Measurements from ENCODE around the gene PLXNA4.

DNA sequence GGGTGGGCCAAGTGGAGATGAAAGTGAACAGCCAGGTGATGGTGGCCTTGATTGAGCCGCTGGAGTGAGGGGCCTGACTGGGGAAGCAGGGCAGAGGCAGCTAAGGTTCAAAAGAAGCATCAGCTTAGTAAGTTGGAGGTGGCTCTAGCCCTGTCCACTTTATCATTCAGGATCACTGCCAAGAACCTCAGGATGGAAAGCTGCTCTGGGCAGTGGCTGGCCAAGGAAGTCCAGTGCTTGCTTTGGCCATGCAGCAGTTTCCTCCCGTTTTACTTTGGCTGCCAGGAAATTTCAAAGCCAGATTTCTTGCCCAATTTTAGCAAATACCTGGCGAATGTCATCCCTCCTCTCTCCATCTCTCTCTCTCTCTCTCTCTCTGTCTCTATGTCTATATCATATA is 384.9 kb downstream of the PLXNA4 start:
- TF ChIP-seq, protein P1, sequence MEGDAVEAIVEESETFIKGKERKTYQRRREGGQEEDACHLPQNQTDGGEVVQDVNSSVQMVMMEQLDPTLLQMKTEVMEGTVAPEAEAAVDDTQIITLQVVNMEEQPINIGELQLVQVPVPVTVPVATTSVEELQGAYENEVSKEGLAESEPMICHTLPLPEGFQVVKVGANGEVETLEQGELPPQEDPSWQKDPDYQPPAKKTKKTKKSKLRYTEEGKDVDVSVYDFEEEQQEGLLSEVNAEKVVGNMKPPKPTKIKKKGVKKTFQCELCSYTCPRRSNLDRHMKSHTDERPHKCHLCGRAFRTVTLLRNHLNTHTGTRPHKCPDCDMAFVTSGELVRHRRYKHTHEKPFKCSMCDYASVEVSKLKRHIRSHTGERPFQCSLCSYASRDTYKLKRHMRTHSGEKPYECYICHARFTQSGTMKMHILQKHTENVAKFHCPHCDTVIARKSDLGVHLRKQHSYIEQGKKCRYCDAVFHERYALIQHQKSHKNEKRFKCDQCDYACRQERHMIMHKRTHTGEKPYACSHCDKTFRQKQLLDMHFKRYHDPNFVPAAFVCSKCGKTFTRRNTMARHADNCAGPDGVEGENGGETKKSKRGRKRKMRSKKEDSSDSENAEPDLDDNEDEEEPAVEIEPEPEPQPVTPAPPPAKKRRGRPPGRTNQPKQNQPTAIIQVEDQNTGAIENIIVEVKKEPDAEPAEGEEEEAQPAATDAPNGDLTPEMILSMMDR (IDR thresholded peaks at IDR 0.05; ENCODE audit: low read length) = no peak
- TF ChIP-seq EZH2 (IDR thresholded peaks at IDR 0.05; ENCODE audit: borderline replicate concordance, low read length) = no peak
